Measurements from ENCODE around the gene SLC66A3. TPM values are rescaled to one million over a fixed set of nuclear protein-coding genes. Genes with fewer than 3 reads are reported as not detected.
A peak's percentile ranks its signal among the peaks of the same experiment; 100 is the strongest.

The SLC66A3 gene
- total and polyA plus RNA-seq, 12 donors, result 4.5 to 15.4 (median 7.3) TPM

GRCh38 chr2:11123001-11123809 lies 32.1 kb upstream of the SLC66A3 start:
- Histone ChIP-seq H3K4me3 (no peak overlapping the region), H3K27me3 (peaks cover 0 to 22% (median 7%) of the 10 kb centered on the region in 7 donors), H3K9me3 (no peaks in the 10 kb centered on the region), H3K27ac (no peak overlapping the region), H3K4me1 (peaks cover 0 to under 1% (median 0%) of the 10 kb centered on the region in 9 donors), H3K36me3 (no peaks in the 10 kb centered on the region)
- 77 to 84% methylated on average over 12 of the region's 12 CpGs for WGBS, 2 donors
- no peak for TF ChIP-seq CTCF (IDR thresholded peaks at IDR 0.05)
- ATAC-seq (peak in 2 of 8 donors; percentile 10 to 17), DNase-seq (no peak)
- intact Hi-C loops (cut with DNase I), result loop anchor here in 6 of 10 donors (5.0 to 10.0 kb wide), 3 partner anchors 208 to 291 kb away; partner anchors contain the start of gene KCNF1 (in 5 of the 6)

DNA sequence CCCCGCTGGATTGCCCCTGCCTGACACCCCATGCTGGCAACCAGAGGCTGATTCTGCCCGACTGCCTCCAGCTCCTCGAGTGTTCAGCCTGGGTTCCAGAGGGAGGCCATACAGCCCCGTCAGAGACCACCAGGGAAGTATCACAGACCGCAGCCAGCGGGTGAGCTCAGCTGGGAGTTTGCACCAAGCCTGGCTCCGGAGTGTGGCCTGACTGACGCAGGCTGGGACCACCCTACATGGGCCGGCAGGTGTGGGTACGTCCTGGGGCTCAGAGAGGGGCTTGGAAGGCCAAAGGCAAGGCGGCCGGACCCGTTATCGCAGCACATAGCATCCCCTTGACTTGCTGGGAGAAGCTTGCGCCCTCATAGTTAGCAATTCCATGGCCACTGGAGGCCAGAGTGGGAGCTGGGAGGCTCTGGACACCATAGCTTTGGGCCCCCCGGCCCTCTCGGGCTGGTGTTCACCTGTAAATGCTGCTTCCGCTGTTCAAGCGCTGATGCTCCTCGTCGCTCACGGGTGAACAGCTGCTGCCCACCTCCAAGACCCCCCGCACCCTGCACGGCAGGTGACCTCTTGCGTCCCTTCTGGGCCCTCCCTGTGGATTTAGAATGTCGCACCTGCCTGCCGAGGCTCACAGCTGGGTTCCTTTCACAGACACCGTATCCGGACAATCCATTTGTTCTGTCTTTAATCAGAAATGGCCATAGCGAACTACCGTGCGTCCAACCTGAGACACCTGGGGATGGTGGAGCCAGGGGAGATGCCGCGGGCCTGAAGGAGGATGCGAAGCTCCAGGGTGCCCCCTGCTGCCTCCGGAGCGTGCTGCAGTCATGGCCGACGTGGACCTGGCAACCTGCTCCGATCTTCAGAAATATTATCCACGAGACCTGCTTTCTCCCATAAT lies 31.2 kb upstream of the SLC66A3 start:
- DNase-seq (peak in 1 of 2 donors; percentile 61), ATAC-seq (peak in 6 of 8 donors; percentile 53 to 75 (median 62))
- H3K27me3 ChIP-seq, result peaks cover 0 to 22% (median 7%) of the 10 kb centered on the region in 7 donors
- no peak overlapping the region for H3K4me3 ChIP-seq
- peak; percentile 51 to 83 (median 72) for TF ChIP-seq CTCF (IDR thresholded peaks at IDR 0.05)
- H3K9me3 ChIP-seq, result no peaks in the 10 kb centered on the region
- H3K36me3 ChIP-seq, result no peaks in the 10 kb centered on the region
- H3K4me1 ChIP-seq, result peaks cover 0 to 9% (median 0%) of the 10 kb centered on the region in 9 donors
- 56 to 59% methylated on average over 41 of the region's 41 CpGs for WGBS, 2 donors
- no peak overlapping the region for H3K27ac ChIP-seq
- intact Hi-C loops (cut with DNase I), result loop anchor here (1.0 to 10.0 kb wide), 7 partner anchors 209 to 292 kb away; partner anchors contain the start of gene KCNF1 (in 5 of the 10)

- Histone ChIP-seq H3K9me3 (no peaks in the 10 kb centered on the region), H3K27me3 (peaks cover 0 to 23% (median 7%) of the 10 kb centered on the region in 7 donors), H3K4me1 (peaks cover 1 to 15% (median 6%) of the 10 kb centered on the region in 9 donors), H3K27ac (no peak overlapping the region), H3K36me3 (no peaks in the 10 kb centered on the region), H3K4me3 (no peak overlapping the region)
- WGBS, 2 donors, result 62 to 63% methylated on average over 3 of the region's 3 CpGs
- peak in 1 of 9 donors; percentile 3 for TF ChIP-seq CTCF (IDR thresholded peaks at IDR 0.05)
- ATAC-seq (no peak), DNase-seq (no peak)
- intact Hi-C loops (cut with DNase I), result loop anchor here (1.0 to 10.0 kb wide), 7 partner anchors 210 to 292 kb away; partner anchors contain the start of gene KCNF1 (in 5 of the 10)
Observed at GRCh38 chr2:11124760-11125068, 30.6 kb upstream of the SLC66A3 start.

GRCh38 chr2:11127761-11128160 lies 27.5 kb upstream of the SLC66A3 start:
- DNase-seq, result no peak
- intact Hi-C loops (cut with DNase I), result loop anchor here in 4 of 10 donors (10.0 kb wide), 1 partner anchor 213 kb away; the partner anchor contains the start of gene KCNF1 (in 4 of the 4)
- Histone ChIP-seq H3K9me3 (no peaks in the 10 kb centered on the region), H3K4me1 (peaks cover 7 to 32% (median 15%) of the 10 kb centered on the region in 9 donors), H3K27me3 (peaks cover 0 to 29% (median 4%) of the 10 kb centered on the region in 7 donors), H3K4me3 (no peak overlapping the region), H3K36me3 (no peaks in the 10 kb centered on the region), H3K27ac (no peak overlapping the region)
- WGBS, 2 donors, result 86 to 87% methylated on average over 5 of the region's 5 CpGs
- TF ChIP-seq CTCF (IDR thresholded peaks at IDR 0.05), result no peak
- no peak for ATAC-seq
